Glutamatergic neuron (in vitro differentiated cells): ENCODE measurements around the gene EMCN. TPM values are rescaled to one million over a fixed set of nuclear protein-coding genes. Genes with fewer than 3 reads are reported as not detected.

ENCODE experiments used
- DNase-seq: peaks from one replicate; pipeline ENCODE4 v3.0.0; 2022
- H3K27ac Mint-ChIP-seq: one replicate; pipeline ENCODE4 v1.8.0; 2020; ENCODE audit warnings: mild to moderate bottlenecking, mixed read lengths, inconsistent platforms; ENCODE audit not compliant: unreplicated experiment
- H3K27me3 Mint-ChIP-seq: one replicate; pipeline ENCODE4 v1.8.0; 2020; ENCODE audit warnings: mild to moderate bottlenecking, moderate library complexity, mixed read lengths, inconsistent platforms; ENCODE audit not compliant: unreplicated experiment
- H3K36me3 Mint-ChIP-seq: one replicate; pipeline ENCODE4 v1.8.0; 2020; ENCODE audit warnings: mild to moderate bottlenecking, mixed read lengths, inconsistent platforms; ENCODE audit not compliant: unreplicated experiment
- H3K4me1 Mint-ChIP-seq: one replicate; pipeline ENCODE4 v1.8.0; 2020; ENCODE audit warnings: mild to moderate bottlenecking, low read depth, mixed read lengths, inconsistent platforms; ENCODE audit not compliant: unreplicated experiment
- H3K4me3 Mint-ChIP-seq: one replicate; pipeline ENCODE4 v1.8.0; 2020; ENCODE audit warnings: mild to moderate bottlenecking, mixed read lengths, inconsistent platforms; ENCODE audit not compliant: unreplicated experiment
- H3K9me3 Mint-ChIP-seq: one replicate; pipeline ENCODE4 v1.8.0; 2020; ENCODE audit warnings: mild to moderate bottlenecking, moderate library complexity, mixed read lengths, inconsistent platforms; ENCODE audit not compliant: unreplicated experiment
- total RNA-seq: library from RNA; stranded (reverse); fragmentation: NEBNext Ultra II Directional; extraction: Animal tissue kit (Norgen Biotek cat#: 25700); gene quantifications from one replicate; pipeline ENCODE4 v1.2.1, GENCODE V29; 2021; ENCODE audit not compliant: unreplicated experiment
- TF ChIP-seq, protein P1 (sequence below): fragments of 200-600 bp; sonication (generic); IDR thresholded peaks from one replicate; pipeline ENCODE4 v1.5.0; 2021; ENCODE audit not compliant: partially characterized antibody, unreplicated experiment

Gene EMCN
- total RNA-seq, 1 donor from 2014 or later: not detected

DNA sequence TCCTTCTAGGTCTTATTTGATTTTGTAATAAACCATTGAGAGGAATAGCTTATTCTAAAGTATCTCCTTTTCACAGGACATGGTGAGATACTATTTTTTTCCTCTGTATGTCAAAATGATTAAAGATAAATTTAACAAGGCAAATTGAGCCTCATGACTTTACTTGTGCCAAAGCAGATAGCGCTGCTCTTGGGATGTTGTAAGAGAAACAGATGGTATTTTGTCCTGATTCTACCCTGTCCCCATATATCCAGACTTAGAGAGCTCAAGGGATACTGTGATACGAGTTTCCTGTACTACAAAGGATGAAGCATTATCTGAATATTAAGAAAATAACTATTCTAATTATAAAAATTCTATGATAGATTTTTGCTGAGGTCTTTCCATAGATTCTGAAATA, 34.0 kb downstream of the EMCN start:
- Mint-ChIP-seq H3K36me3 (no peaks in the 10 kb centered on the region), H3K4me3 (no peak overlapping the region), H3K4me1 (no peaks in the 10 kb centered on the region), H3K9me3 (no peaks in the 10 kb centered on the region), H3K27ac (no peak overlapping the region), H3K27me3 (no peaks in the 10 kb centered on the region)
- TF ChIP-seq, protein P1, sequence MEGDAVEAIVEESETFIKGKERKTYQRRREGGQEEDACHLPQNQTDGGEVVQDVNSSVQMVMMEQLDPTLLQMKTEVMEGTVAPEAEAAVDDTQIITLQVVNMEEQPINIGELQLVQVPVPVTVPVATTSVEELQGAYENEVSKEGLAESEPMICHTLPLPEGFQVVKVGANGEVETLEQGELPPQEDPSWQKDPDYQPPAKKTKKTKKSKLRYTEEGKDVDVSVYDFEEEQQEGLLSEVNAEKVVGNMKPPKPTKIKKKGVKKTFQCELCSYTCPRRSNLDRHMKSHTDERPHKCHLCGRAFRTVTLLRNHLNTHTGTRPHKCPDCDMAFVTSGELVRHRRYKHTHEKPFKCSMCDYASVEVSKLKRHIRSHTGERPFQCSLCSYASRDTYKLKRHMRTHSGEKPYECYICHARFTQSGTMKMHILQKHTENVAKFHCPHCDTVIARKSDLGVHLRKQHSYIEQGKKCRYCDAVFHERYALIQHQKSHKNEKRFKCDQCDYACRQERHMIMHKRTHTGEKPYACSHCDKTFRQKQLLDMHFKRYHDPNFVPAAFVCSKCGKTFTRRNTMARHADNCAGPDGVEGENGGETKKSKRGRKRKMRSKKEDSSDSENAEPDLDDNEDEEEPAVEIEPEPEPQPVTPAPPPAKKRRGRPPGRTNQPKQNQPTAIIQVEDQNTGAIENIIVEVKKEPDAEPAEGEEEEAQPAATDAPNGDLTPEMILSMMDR: no peak
- no peak for DNase-seq

DNA sequence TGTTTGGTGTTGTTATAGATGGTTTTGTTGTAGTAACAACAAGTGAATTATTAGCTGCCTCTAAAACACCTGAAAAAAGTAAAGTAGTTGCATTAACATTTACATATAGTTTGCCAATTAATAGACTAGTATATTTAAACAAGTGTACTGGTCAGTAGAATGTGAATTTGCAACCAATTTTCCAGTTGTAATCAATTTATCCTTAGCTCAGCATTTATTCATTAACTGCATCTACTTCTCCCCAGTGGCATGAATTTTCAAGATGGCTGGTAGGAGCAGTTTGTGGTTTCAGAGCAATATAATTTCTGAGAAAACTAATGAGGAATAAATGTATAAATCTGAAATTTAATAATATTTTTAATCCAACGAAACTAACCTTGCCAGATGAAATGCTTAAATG, 37.9 kb downstream of the EMCN start:
- no peak for DNase-seq
- Mint-ChIP-seq H3K9me3 (no peaks in the 10 kb centered on the region), H3K4me3 (no peak overlapping the region), H3K4me1 (no peaks in the 10 kb centered on the region), H3K27ac (no peak overlapping the region), H3K27me3 (peaks cover 2% of the 10 kb centered on the region), H3K36me3 (no peaks in the 10 kb centered on the region)
- TF ChIP-seq, protein P1: no peak

DNA sequence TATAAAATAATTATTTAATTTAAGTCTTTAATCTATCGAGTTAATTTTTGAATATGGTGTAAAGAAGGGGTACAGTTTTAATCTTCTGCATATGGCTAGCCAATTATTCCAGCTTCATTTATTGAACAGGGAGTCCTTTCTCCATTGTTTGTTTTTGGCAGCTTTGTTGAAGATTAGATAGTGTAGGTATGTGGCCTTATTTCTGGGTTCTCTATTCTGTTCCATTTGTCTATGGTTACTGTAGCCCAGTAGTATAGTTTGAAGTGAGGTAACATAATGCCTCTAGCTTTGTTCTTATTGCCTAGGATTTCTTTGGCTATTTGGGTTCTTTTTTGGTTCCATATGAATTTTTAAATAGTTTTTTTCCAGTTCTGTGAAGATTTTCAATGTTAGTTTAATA, 48.3 kb downstream of the EMCN start:
- no peak for DNase-seq
- Mint-ChIP-seq H3K9me3 (no peaks in the 10 kb centered on the region), H3K4me3 (no peak overlapping the region), H3K4me1 (no peaks in the 10 kb centered on the region), H3K27me3 (peaks cover 1% of the 10 kb centered on the region), H3K27ac (no peak overlapping the region), H3K36me3 (no peaks in the 10 kb centered on the region)
- TF ChIP-seq, protein P1: no peak

DNA sequence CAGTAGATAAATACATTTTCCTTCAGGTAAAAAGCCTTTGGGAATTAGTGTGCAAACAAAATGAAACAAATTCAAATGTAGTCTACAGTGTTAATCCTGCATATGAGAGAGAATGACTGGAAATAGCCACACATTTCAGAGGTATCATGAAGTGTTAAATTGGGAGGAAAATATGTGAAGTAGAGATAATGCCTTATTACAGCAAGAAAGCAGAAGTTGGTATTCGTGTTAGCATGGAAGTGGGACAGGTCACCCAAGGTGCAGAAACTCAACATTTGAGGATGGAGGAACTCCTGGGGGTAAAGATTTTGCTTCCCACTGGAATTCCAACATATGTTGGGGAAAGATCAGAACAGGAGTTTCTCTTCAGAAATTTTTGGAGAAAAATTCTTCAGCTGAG, 51.3 kb downstream of the EMCN start:
- TF ChIP-seq, protein P1: no peak
- H3K9me3 Mint-ChIP-seq: no peaks in the 10 kb centered on the region

DNA sequence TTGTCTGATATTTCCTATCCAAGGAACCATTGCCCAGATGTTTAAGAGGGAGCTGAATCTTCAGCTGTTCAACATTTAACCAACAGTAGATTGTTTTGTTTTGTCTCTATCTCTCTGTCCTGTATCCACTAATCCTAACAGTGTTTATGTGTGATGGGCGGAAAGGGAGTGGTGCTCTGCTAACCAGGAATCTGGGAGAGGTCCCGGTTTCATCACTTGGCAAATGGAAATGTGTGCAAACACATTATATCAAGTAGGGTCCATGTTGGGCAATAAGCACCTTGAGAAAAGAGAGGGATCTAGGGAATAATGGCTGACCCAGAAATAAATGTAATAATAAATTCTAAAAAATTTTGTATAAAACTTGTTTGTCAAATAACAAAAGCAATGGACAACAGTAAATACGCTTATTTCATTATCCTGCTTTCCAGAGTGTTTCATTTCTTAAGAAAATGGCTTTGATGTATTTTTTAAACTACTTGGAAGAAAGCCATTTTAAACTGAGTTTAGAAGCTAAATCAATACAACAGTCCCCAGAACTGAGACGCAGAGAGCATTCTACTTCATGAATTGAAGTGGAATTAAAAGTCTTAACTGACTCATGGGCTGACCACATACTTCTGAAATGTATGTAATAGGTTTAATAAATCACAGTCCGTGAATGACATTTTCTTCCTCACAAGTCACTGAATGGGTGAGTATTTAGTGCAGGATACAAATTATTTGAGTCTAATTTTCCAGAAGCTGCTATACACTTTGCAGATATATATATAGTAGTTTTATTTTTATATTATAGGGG, 55.8 kb downstream of the EMCN start:
- Mint-ChIP-seq H3K27me3 (peaks cover 3% of the 10 kb centered on the region), H3K9me3 (no peaks in the 10 kb centered on the region), H3K4me3 (no peak overlapping the region), H3K27ac (no peak overlapping the region), H3K36me3 (no peaks in the 10 kb centered on the region), H3K4me1 (no peaks in the 10 kb centered on the region)
- TF ChIP-seq, protein P1: no peak
- DNase-seq: no peak

More for the DNA sequence above, 51.3 kb downstream of the EMCN start:
- Mint-ChIP-seq H3K4me1 (no peaks in the 10 kb centered on the region), H3K27ac (no peak overlapping the region), H3K36me3 (no peaks in the 10 kb centered on the region), H3K27me3 (peaks cover 1% of the 10 kb centered on the region), H3K4me3 (no peak overlapping the region)
- DNase-seq: no peak
